HepG2 (cell line): ENCODE measurements around the gene PNKD.

ENCODE experiments used
- ZNF224 ChIP-seq: sonication (generic); formaldehyde crosslinking; IDR thresholded peaks from 2 replicates; pipeline ENCODE4 v1.5.0; 2020; ENCODE audit warnings: mild to moderate bottlenecking, missing genetic modification reagents
- ZNF746 ChIP-seq: sonication (generic); formaldehyde crosslinking; IDR thresholded peaks from 2 replicates; pipeline ENCODE4 v1.8.0; 2022; ENCODE audit warnings: mild to moderate bottlenecking, missing genetic modification reagents

DNA sequence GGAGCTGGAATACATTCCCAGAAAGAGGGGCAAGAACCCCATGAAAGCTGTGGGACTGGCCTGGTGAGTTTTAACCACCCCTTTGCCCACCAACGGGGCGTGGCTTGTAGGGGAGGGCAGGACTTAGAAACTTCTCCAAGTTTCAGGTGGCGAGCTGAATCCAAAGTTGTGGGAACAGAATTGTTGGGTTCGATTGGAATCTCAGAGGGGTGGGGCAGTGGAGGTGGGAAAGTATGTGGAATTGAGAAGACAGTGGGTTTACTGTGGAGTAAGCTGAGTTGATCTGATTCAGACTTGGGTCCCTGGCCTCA is 1.1 kb downstream of the PNKD start:
- TF ChIP-seq ZNF746 (CRISPR knock-in tag) (no peak), ZNF224 (CRISPR knock-in tag) (no peak)
